ENCODE measurements around the gene OSBPL3.
"Not testable (repeated sequence)": the region's sequence is repeated elsewhere in the genome, so short reads cannot be mapped to it uniquely, and the experiment has no call there.

DNA sequence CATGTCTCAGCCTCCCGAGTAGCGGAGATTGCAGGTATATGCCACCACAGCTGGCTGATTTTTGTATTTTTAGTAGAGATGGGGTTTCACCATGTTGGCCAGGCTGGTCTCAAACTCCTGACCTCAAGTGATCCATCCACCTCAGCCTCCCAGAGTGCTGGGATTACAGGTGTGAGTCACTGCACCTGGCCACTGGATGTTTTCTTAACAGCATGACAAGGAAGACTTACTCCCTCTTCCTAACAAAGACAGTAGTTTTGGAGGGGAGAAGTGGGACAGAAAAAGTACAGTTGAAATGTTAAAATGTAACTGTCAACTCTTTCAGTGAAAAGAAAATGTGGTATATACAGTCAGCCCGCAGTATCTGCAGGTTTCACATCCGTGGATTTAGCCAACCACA lies 76.0 kb downstream of the OSBPL3 start:
- TF ChIP-seq, protein P1, sequence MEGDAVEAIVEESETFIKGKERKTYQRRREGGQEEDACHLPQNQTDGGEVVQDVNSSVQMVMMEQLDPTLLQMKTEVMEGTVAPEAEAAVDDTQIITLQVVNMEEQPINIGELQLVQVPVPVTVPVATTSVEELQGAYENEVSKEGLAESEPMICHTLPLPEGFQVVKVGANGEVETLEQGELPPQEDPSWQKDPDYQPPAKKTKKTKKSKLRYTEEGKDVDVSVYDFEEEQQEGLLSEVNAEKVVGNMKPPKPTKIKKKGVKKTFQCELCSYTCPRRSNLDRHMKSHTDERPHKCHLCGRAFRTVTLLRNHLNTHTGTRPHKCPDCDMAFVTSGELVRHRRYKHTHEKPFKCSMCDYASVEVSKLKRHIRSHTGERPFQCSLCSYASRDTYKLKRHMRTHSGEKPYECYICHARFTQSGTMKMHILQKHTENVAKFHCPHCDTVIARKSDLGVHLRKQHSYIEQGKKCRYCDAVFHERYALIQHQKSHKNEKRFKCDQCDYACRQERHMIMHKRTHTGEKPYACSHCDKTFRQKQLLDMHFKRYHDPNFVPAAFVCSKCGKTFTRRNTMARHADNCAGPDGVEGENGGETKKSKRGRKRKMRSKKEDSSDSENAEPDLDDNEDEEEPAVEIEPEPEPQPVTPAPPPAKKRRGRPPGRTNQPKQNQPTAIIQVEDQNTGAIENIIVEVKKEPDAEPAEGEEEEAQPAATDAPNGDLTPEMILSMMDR (IDR thresholded peaks at IDR 0.05), result not testable (repeated sequence)
- not testable (repeated sequence) for TF ChIP-seq EZH2phosphoT487 (IDR thresholded peaks at IDR 0.05)

Data from neural progenitor cell (in vitro differentiated cells).